IMR-90 (cell line): ENCODE data around the gene FCRL5. TPM values are rescaled to one million over a fixed set of nuclear protein-coding genes. Genes with fewer than 3 reads are reported as not detected.

ENCODE experiments used
- ATAC-seq: fragments of 200-7000 bp; cut with Tn5 transposase; 2 replicates; pipeline ENCODE4 v1.9.1; 2020; ENCODE audit warnings: low read depth, mild to moderate bottlenecking, moderate library complexity
- BruUV-seq: library from RNA; stranded (reverse); fragments of 400-500 nt; replicated peaks from 2 replicates; lab custom pipeline; 2021; lab: Mats Ljungman, UMichigan
- CTCF ChIA-PET: fragments of 300-600 bp; formaldehyde crosslinking; extraction: SDS; loops from one replicate; lab custom pipeline; 2021; ENCODE audit warnings: antibody characterized with exemption; lab: Yijun Ruan, JAX
- POLR2A ChIA-PET: fragments of 300-600 bp; sonication (Branson Sonifier 250); formaldehyde crosslinking; loops from one replicate; lab custom pipeline; 2022; ENCODE audit warnings: antibody characterized with exemption; ENCODE audit not compliant: unreplicated experiment; lab: Charles Lee
- DNase-seq: peaks from one replicate; pipeline ENCODE4 v3.0.0; 2013
- H2AFZ ChIP-seq: replicated peaks from 2 replicates; pipeline ENCODE3; 2013; ENCODE audit warnings: low read length, mild to moderate bottlenecking; ENCODE audit not compliant: poor library complexity
- H2AK5ac ChIP-seq: 2 replicates; pipeline ENCODE4 v1.6.1; 2013; ENCODE audit warnings: low read depth, low read length, inconsistent platforms
- H2AK9ac ChIP-seq: replicated peaks from 2 replicates; pipeline ENCODE3; 2013; ENCODE audit warnings: mild to moderate bottlenecking, low read depth, low read length, moderate library complexity; ENCODE audit not compliant: poor library complexity
- H2BK120ac ChIP-seq: 2 replicates; pipeline ENCODE4 v1.6.1; 2013; ENCODE audit warnings: low read depth, low read length, inconsistent platforms
- H2BK15ac ChIP-seq: 3 replicates; pipeline ENCODE4 v1.6.1; 2013; ENCODE audit warnings: low read depth, low read length, inconsistent platforms
- H2BK20ac ChIP-seq: 2 replicates; pipeline ENCODE4 v1.6.1; 2013; ENCODE audit warnings: low read depth, mild to moderate bottlenecking, inconsistent platforms, low read length, moderate library complexity
- H2BK5ac ChIP-seq: 2 replicates; pipeline ENCODE4 v1.6.1; 2013; ENCODE audit warnings: mild to moderate bottlenecking, low read depth, low read length, inconsistent platforms; ENCODE audit not compliant: poor library complexity, severe bottlenecking
- H3K14ac ChIP-seq: replicated peaks from 2 replicates; pipeline ENCODE4 v1.6.1; 2013; ENCODE audit warnings: low read depth, low read length, inconsistent platforms
- H3K18ac ChIP-seq: 2 replicates; pipeline ENCODE4 v1.6.1; 2013; ENCODE audit warnings: low read depth, low read length, control low read depth
- H3K23ac ChIP-seq: 2 replicates; pipeline ENCODE4 v1.6.1; 2013; ENCODE audit warnings: low read depth, low read length, inconsistent platforms
- H3K27ac ChIP-seq: 2 replicates; pipeline ENCODE4 v1.5.1; 2013; ENCODE audit warnings: mild to moderate bottlenecking, control low read depth, low read length; ENCODE audit not compliant: insufficient read depth
- H3K27me3 ChIP-seq: 2 replicates; pipeline ENCODE4 v1.6.1; 2013; ENCODE audit warnings: low read length; ENCODE audit not compliant: control insufficient read depth, insufficient read depth
- H3K36me3 ChIP-seq: 2 replicates; pipeline ENCODE4 v1.6.1; 2013; ENCODE audit warnings: low read length, mixed read lengths; ENCODE audit not compliant: control insufficient read depth, insufficient read depth
- H3K4ac ChIP-seq: 2 replicates; pipeline ENCODE4 v1.6.1; 2013; ENCODE audit warnings: low read depth, low read length, inconsistent platforms
- H3K4me1 ChIP-seq: 2 replicates; pipeline ENCODE4 v1.6.1; 2013; ENCODE audit warnings: low read length, mixed read lengths; ENCODE audit not compliant: control insufficient read depth, insufficient read depth
- H3K4me2 ChIP-seq: 2 replicates; pipeline ENCODE4 v1.6.1; 2013; ENCODE audit warnings: low read depth, mild to moderate bottlenecking, control low read depth, low read length, moderate library complexity
- H3K4me3 ChIP-seq: 2 replicates; pipeline ENCODE4 v1.5.1; 2013; ENCODE audit warnings: low read depth, mild to moderate bottlenecking, control low read depth, low read length, moderate library complexity; ENCODE audit not compliant: insufficient read depth
- H3K56ac ChIP-seq: 2 replicates; pipeline ENCODE4 v1.6.1; 2013; ENCODE audit warnings: low read length, inconsistent platforms; ENCODE audit not compliant: insufficient read depth; ENCODE audit errors: extremely low read depth
- H3K79me1 ChIP-seq, 2 experiments: 2 replicates each; pipeline ENCODE4 v1.6.1; 2013; ENCODE audit warnings: low read length in 2 of 2, inconsistent platforms in 1 of 2, low read depth in 1 of 2
- H3K9ac ChIP-seq: 2 replicates; pipeline ENCODE4 v1.6.1; 2013; ENCODE audit warnings: low read depth, low read length, control low read depth
- H3K9me1 ChIP-seq: 2 replicates; pipeline ENCODE4 v1.6.1; 2013; ENCODE audit warnings: low read length, inconsistent platforms; ENCODE audit not compliant: insufficient read depth
- H3K9me3 ChIP-seq: 2 replicates; pipeline ENCODE4 v1.6.1; 2013; ENCODE audit warnings: low read length; ENCODE audit not compliant: control insufficient read depth, insufficient read depth
- H4K20me1 ChIP-seq: 2 replicates; pipeline ENCODE4 v1.6.1; 2013; ENCODE audit warnings: low read length, inconsistent platforms; ENCODE audit not compliant: insufficient read depth
- H4K5ac ChIP-seq: 2 replicates; pipeline ENCODE4 v1.6.1; 2013; ENCODE audit warnings: mild to moderate bottlenecking, low read depth, low read length, control low read depth
- H4K8ac ChIP-seq, 2 experiments: 2 replicates each; pipeline ENCODE4 v1.6.1; 2013; ENCODE audit warnings: low read depth in 2 of 2, low read length in 2 of 2, control low read depth in 1 of 2, inconsistent platforms in 1 of 2
- H4K91ac ChIP-seq: 2 replicates; pipeline ENCODE4 v1.6.1; 2013; ENCODE audit warnings: low read depth, low read length, inconsistent platforms; ENCODE audit not compliant: insufficient read depth
- FOS ChIP-seq: fragments of 150-350 bp; IDR thresholded peaks from 2 replicates; pipeline ENCODE4 v1.6.1; 2016; ENCODE audit warnings: low read depth, low read length
- NFE2L2 ChIP-seq: fragments of 150-350 bp; IDR thresholded peaks from 2 replicates; pipeline ENCODE4 v1.6.1; 2016; ENCODE audit warnings: low read depth, mild to moderate bottlenecking, low read length
- WGBS, 2 experiments: methylation state at CpG; one replicate each; pipeline versions ENCODE4 v1.1.5 to v1.1.7; 2013; ENCODE audit warnings: missing lambda C conversion rate in 2 of 2; ENCODE audit not compliant: insufficient read length in 1 of 2; ENCODE audit errors: extremely low coverage in 2 of 2; 5-methylcytosine and 5-hydroxymethylcytosine counted together
- dilution Hi-C: fragments of 300-500 bp; cut with HindIII; formaldehyde crosslinking; loops from one replicate; pipeline ENCODE4 v1.14.3; 2018; ENCODE audit warnings: low sequenced_read_pairs; ENCODE audit not compliant: unreplicated experiment
- in situ Hi-C: fragments of 300-500 bp; cut with MboI; formaldehyde crosslinking; loops from 3 replicates; pipeline ENCODE4 v1.14.3; 2019; ENCODE audit warnings: low sequenced_read_pairs, inconsistent platforms, mixed read lengths
- intact Hi-C: fragments of 100-400 bp; cut with micrococcal nuclease; formaldehyde crosslinking; loops from 2 replicates; pipeline ENCODE4 v1.10.0; 2022
- polyA plus RNA-seq, 3 experiments: library from polyadenylated mRNA; depleted of rRNA; stranded (reverse); fragments of >200 nt; gene quantifications; 2 replicates each; pipeline ENCODE4 v1.2.3, GENCODE V29; 2012; ENCODE audit warnings: low replicate concordance in 1 of 3
- total RNA-seq: library from RNA; depleted of rRNA; stranded (reverse); fragments of >200 nt; gene quantifications from 2 replicates; pipeline ENCODE4 v1.2.3, GENCODE V29; 2012

FCRL5 gene
- total and polyA plus RNA-seq, 2 of the 4 experiments (the other 2 are of a cell fraction) = not detected

GRCh38 chr1:157495285-157495684, 57.0 kb downstream of the FCRL5 start:
- Histone ChIP-seq H4K8ac (no peak overlapping the region), H2AK9ac (no peak overlapping the region), H2AFZ (no peak overlapping the region), H3K79me1 (no peaks in the 10 kb centered on the region), H3K4ac (no peak overlapping the region), H2AK5ac (no peak overlapping the region), H3K23ac (no peak overlapping the region), H3K9me3 (no peaks in the 10 kb centered on the region), H3K56ac (no peak overlapping the region), H2BK20ac (no peak overlapping the region), H3K4me1 (no peaks in the 10 kb centered on the region), H3K9me1 (no peaks in the 10 kb centered on the region), H4K91ac (no peak overlapping the region), H3K18ac (no peak overlapping the region), H2BK5ac (no peak overlapping the region), H4K20me1 (no peaks in the 10 kb centered on the region), H3K4me3 (no peak overlapping the region), H3K27ac (no peak overlapping the region), H3K9ac (no peak overlapping the region), H3K27me3 (no peaks in the 10 kb centered on the region), H2BK15ac (no peak overlapping the region), H2BK120ac (no peak overlapping the region), H3K14ac (no peak overlapping the region), H3K36me3 (no peaks in the 10 kb centered on the region), H3K4me2 (no peak overlapping the region), H4K5ac (no peak overlapping the region)
- WGBS, 2 experiments = 0% methylated on average over 1 of the region's 3 CpGs; no CpG with 5 or more reads in 1 of the 2 experiments
- in situ Hi-C loops (loop anchor here (10.0 kb wide), 1 partner anchor 300 kb away; no protein-coding TSS in a partner anchor), intact Hi-C loops (loop anchor here (5.0 kb wide), 1 partner anchor 323 kb away; no protein-coding TSS in a partner anchor), dilution Hi-C loops (no loop called here)
- TF ChIP-seq FOS = no peak
- no peak for TF ChIP-seq NFE2L2
- ATAC-seq (no peak), DNase-seq (no peak)
- ChIA-PET CTCF (interaction anchor here (0.6 to 1.2 kb wide), 4 partner anchors 11 to 134 kb away, joined by 3 to 4 read pairs (median 3); no protein-coding TSS in a partner anchor), POLR2A (interaction anchor here (0.6 kb wide), 1 partner anchor 287 kb away, joined by 3 read pairs; no protein-coding TSS in a partner anchor)
- no TSS peak for BruUV-seq
